ENCODE results near the gene PDE11A. TPM values are rescaled to one million over a fixed set of nuclear protein-coding genes. Genes with fewer than 3 reads are reported as not detected.

PDE11A gene
- total RNA-seq, 1 donor from 2014 or later = 2.0 TPM

DNA sequence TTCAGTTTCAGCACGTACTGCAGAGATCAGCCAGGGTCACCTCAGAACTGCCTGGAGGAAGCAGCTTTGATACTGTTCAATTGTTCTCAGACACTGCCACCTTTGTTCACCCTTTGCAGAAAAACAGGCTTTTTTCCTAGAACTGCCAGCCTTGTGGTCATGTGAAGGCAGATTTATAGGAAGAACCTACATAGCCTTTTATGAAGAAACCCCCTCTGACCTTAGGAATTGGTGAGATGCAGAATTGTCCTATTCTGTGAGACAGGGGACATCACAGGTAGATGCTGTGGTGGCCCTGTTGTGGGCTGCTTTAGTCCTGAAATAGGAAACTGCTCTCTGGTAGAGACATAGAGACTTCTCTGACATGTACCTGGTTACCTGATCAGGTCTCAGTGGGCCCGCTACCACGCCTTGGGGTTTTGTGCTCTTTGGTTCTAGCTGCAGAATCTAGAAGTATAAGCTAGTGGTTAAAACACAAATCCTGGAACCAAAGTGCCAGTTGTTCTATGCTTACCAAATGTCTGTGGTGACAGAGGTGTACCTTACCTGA lies 473.4 kb downstream of the PDE11A start:
- TF ChIP-seq, protein P1, sequence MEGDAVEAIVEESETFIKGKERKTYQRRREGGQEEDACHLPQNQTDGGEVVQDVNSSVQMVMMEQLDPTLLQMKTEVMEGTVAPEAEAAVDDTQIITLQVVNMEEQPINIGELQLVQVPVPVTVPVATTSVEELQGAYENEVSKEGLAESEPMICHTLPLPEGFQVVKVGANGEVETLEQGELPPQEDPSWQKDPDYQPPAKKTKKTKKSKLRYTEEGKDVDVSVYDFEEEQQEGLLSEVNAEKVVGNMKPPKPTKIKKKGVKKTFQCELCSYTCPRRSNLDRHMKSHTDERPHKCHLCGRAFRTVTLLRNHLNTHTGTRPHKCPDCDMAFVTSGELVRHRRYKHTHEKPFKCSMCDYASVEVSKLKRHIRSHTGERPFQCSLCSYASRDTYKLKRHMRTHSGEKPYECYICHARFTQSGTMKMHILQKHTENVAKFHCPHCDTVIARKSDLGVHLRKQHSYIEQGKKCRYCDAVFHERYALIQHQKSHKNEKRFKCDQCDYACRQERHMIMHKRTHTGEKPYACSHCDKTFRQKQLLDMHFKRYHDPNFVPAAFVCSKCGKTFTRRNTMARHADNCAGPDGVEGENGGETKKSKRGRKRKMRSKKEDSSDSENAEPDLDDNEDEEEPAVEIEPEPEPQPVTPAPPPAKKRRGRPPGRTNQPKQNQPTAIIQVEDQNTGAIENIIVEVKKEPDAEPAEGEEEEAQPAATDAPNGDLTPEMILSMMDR (conservative IDR thresholded peaks at IDR 0.05) = no peak
- no peak for DNase-seq (ENCODE audit: extremely low spot score, unreplicated experiment)
- no peaks in the 10 kb centered on the region for H3K27me3 Mint-ChIP-seq
- no peak overlapping the region for H3K27ac Mint-ChIP-seq
- H3K36me3 Mint-ChIP-seq = no peaks in the 10 kb centered on the region
- H3K4me3 Mint-ChIP-seq = no peak overlapping the region
- peaks cover 41% of the 10 kb centered on the region for H3K4me1 Mint-ChIP-seq (ENCODE audit: unreplicated experiment)
- no peaks in the 10 kb centered on the region for H3K9me3 Mint-ChIP-seq

GRCh38 chr2:177598326-177599138 lies 474.0 kb downstream of the PDE11A start:
- TF ChIP-seq, protein P1 (conservative IDR thresholded peaks at IDR 0.05) = no peak
- H3K9me3 Mint-ChIP-seq = no peaks in the 10 kb centered on the region
- H3K36me3 Mint-ChIP-seq = no peaks in the 10 kb centered on the region
- H3K4me3 Mint-ChIP-seq = peak overlapping the region; percentile 30
- H3K27ac Mint-ChIP-seq = peak overlapping the region; percentile 52
- peaks cover 44% of the 10 kb centered on the region for H3K4me1 Mint-ChIP-seq (ENCODE audit: unreplicated experiment)
- H3K27me3 Mint-ChIP-seq = no peaks in the 10 kb centered on the region
- DNase-seq (ENCODE audit: extremely low spot score, unreplicated experiment) = no peak

DNA sequence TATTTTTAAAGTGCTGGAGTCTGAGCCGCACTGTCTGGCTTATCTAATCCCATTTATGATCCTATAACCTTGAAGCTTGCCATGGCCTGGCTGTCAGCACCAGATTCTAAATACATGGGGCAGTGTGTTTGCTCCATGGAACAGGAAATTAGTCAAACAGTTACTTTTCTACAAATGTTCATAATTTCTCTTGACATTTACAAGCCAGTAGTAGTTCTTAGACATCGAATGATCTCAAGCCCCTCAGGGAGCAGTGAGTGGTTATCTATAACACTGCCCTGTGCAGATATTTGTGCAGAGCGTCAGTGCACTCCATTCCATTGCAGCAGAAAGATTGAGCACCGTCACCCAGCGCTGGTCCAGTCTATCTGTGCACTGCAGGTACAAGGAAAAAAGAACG lies 474.8 kb downstream of the PDE11A start:
- Mint-ChIP-seq H3K36me3 (no peaks in the 10 kb centered on the region), H3K27me3 (no peaks in the 10 kb centered on the region), H3K4me1 (ENCODE audit: unreplicated experiment) (peaks cover 44% of the 10 kb centered on the region), H3K4me3 (peak overlapping the region; percentile 30), H3K9me3 (no peaks in the 10 kb centered on the region), H3K27ac (peak overlapping the region; percentile 52)
- TF ChIP-seq, protein P1 (conservative IDR thresholded peaks at IDR 0.05) = no peak
- no peak for DNase-seq (ENCODE audit: extremely low spot score, unreplicated experiment)

DNA sequence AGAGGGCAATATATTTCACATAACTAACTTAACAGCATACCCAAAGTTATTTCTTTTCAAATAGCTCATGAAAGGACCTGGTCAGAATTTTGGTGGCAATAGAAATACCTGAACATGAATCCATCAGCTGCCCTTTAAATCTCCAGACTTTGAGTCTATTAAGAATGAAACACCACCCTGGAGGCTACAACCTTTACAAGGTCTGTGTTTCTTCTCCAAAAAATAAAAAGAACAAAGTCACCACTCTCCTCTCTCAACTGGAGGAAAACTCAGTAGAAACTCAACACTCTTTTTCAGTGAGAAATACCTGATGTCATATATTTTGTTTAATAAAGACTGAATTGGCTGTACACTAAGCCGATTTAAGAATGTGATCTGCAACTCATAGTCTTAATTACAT lies 475.7 kb downstream of the PDE11A start:
- Mint-ChIP-seq H3K27ac (no peak overlapping the region), H3K36me3 (no peaks in the 10 kb centered on the region), H3K4me1 (ENCODE audit: unreplicated experiment) (peaks cover 44% of the 10 kb centered on the region), H3K9me3 (no peaks in the 10 kb centered on the region), H3K27me3 (no peaks in the 10 kb centered on the region), H3K4me3 (no peak overlapping the region)
- TF ChIP-seq, protein P1 (conservative IDR thresholded peaks at IDR 0.05) = no peak
- DNase-seq (ENCODE audit: extremely low spot score, unreplicated experiment) = no peak

DNA sequence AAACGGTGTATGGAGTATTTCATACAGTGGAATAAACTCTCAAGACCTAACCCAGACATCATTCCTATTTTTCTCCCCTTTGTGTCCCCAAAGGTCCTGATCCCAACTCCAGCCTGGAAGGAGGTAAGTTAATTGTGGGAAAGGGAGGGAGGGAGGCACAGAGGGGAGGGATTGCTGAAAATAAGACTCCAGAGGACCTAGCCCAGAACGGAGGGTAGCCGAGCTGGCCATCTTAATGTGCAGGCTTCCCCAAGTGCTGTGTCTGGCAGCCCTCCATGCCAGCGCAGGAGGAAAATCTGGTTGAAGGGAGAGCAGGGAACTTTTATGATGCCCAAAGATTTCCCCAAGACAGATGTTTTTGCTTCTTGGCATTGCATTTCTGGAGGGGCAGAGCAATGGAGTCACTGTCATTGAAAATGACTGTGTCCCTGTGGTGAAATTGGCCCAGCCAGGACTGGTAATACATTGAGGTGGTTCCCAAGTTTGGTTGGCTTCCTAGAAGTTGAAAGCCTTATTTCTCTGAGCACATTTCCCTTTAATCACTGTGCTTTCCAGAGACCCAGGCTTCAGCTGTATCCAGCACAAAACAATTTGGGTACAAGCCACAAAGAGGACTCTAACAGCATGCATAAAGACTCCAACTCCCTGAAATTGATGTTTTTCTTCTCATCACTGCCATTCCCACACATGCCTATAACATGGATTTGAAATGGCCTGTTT lies 477.3 kb downstream of the PDE11A start:
- Mint-ChIP-seq H3K27me3 (no peaks in the 10 kb centered on the region), H3K36me3 (no peaks in the 10 kb centered on the region), H3K27ac (no peak overlapping the region), H3K4me3 (no peak overlapping the region), H3K9me3 (no peaks in the 10 kb centered on the region), H3K4me1 (ENCODE audit: unreplicated experiment) (peaks cover 44% of the 10 kb centered on the region)
- no peak for DNase-seq (ENCODE audit: extremely low spot score, unreplicated experiment)
- TF ChIP-seq, protein P1 (conservative IDR thresholded peaks at IDR 0.05) = no peak

Measured in type B pancreatic cell (in vitro differentiated cells).